Pulmonary artery endothelial cell (primary cell): Measurements from ENCODE around the gene KLF13. TPM values are rescaled to one million over a fixed set of nuclear protein-coding genes. Genes with fewer than 3 reads are reported as not detected.

ENCODE experiments used
- total RNA-seq: library from RNA; depleted of rRNA; stranded (reverse); fragments of >200 nt; gene quantifications from 2 replicates; pipeline ENCODE4 v1.2.3, GENCODE V29; 2014

KLF13 gene
- total RNA-seq, 1 donor from 2014 or later = 35.5 TPM

Other genes with a start within 250 kb of the KLF13 start
- 0.25 and 0.26 TPM in 2 replicates for gene TRPM1, start 225.1 kb upstream of the KLF13 start, total RNA-seq